CD4-positive, alpha-beta T cell treated with Interleukin-4 for 4 hours (primary cell): ENCODE measurements around the gene SLC25A29.
"Not testable (repeated sequence)": the region's sequence is repeated elsewhere in the genome, so short reads cannot be mapped to it uniquely, and the experiment has no call there.

Experiments
- DNase-seq: peaks from one replicate; pipeline ENCODE4 v3.0.0-alpha.2; 2020

SLC25A29 gene

DNA sequence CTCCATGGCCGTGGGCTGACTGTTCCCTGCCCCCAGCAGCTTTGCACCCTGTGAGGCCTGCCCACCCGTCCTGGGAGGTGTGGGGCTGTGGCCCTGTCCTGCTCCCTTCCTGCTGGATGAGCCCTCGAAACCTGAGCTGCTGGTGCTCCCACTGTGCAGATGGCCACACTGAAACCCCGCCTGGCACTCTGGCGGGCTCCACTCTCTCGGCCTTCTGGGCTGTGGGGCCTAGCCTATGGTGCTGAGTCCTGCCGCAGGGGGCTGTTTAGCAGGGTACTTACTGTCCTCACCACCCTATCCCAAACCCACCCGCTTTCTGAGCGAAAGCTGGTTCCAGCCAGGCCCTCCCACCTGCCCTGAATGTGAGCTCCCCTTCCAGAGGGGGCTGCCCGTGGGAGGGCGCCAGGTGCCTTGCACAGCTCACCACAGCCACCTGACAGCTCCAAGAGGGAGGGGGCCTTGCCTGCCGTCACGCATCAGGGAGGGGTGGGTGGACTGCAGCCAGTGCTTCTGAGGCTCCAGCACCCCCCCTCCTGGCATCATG, 24.2 kb upstream of the SLC25A29 start:
- no peak for DNase-seq

DNA sequence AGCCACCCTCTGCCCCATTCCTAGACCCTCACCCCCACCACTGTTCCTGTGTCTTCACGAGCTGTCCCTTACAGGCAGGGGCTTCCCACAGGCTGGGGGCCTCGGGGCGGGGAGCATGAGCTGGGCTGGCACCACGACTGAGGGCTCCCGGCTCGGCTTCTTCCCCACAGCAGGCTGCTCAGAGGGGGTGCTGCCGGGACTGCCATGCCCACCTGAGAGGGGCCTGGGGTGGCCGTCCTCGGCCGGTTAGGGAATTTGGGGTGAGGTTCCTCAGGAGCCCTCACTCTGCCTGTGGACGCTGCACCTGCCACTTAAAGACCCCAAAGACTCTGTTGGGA, 23.7 kb upstream of the SLC25A29 start:
- DNase-seq: no peak

DNA sequence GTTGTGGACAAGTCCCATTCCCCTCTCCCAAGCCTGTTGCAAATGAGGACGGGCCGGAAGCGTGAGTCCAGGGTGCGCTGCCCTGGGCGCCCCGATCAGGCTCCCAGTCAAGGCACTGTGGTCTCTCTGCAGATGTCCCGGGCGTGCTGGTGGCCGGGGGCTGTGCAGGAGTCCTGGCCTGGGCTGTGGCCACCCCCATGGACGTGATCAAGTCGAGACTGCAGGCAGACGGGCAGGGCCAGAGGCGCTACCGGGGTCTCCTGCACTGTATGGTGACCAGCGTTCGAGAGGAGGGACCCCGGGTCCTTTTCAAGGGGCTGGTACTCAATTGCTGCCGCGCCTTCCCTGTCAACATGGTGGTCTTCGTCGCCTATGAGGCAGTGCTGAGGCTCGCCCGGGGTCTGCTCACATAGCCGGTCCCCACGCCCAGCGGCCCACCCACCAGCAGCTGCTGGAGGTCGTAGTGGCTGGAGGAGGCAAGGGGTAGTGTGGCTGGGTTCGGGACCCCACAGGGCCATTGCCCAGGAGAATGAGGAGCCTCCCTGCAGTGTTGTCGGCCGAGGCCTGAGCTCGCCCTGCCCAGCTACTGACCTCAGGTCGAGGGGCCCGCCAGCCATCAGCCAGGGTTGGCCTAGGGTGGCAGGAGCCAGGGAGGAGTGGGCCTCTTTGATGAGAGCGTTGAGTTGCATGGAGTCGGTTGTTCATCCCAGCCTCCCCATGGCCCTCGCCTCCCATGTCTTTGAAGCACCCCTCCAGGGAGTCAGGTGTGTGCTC, 23.2 kb upstream of the SLC25A29 start:
- DNase-seq: no peak

DNA sequence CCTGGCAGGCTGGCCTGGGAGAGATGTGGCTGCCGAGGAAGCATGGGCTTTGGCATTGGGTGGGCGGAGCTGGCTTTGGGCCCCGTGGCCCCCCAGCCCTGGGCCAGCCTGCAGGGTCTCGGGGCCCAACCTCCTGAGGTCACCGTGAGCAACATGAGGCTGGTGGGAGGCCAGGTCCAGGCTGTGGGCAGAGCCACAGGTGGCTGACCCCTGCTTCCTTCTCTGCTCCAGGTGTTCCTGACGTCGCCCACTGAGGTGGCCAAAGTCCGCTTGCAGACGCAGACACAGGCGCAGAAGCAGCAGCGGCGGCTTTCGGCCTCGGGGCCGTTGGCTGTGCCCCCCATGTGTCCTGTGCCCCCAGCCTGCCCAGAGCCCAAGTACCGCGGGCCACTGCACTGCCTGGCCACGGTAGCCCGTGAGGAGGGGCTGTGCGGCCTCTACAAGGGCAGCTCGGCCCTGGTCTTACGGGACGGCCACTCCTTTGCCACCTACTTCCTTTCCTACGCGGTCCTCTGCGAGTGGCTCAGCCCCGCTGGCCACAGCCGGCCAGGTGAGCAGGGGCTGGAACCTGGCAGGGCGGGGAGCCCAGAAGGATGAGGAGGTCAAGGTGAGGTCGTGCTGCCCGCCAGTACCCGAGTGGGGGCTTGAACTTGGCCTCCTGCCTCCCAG, 22.4 kb upstream of the SLC25A29 start:
- no peak for DNase-seq

DNA sequence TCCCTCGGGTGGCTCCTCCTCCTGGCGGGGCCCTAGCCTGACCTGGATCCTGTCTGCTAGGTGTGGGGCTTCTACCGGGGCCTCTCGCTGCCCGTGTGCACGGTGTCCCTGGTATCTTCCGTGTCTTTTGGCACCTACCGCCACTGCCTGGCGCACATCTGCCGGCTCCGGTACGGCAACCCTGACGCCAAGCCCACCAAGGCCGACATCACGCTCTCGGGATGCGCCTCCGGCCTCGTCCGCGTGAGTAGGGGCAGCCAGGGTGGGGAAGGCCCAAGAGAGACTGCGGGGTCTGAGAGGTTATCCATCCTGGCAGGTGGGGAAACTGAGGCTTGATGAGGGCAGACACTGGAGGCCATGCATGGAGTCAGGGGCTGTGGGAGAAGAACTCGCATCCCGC, 20.9 kb upstream of the SLC25A29 start:
- no peak for DNase-seq

DNA sequence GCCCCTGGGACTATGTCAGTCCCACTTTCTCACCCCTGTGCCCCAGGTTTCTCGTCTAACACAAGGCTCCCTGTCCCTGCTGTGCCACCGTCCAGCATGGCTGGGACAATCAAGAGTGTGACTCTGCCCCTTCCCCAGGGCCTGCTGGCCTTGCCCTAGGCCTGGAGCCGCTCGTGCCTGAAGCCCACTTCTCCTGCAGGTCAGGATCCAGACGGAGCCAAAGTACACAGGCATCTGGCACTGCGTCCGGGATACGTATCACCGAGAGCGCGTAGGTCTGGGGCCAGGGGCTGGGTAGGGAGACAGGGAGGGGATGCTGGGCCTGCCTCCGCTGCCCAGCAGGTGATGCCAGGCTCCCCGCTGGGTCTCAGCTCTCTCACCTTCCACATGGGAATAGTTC, 19.7 kb upstream of the SLC25A29 start:
- DNase-seq: no peak

DNA sequence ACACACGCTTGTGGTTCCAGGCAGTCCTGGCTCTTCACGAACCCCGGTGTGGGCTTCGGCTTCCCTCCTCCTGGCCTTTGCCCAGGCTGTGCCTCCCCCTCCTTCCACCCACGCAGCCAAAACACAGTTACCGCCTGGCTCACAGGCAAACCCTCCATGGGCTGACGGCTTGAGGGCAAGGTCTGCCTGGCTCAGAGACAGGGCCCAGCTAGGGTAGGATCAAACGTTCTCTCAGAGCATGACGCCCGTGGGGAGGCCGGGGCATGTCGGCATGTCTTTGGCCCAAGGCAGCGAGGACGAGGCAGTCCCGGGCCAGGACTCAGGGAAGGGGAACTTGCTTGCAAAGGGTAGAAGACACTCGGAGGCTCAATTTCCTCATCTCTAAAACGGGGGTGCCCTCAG, 19.0 kb upstream of the SLC25A29 start:
- DNase-seq: no peak

DNA sequence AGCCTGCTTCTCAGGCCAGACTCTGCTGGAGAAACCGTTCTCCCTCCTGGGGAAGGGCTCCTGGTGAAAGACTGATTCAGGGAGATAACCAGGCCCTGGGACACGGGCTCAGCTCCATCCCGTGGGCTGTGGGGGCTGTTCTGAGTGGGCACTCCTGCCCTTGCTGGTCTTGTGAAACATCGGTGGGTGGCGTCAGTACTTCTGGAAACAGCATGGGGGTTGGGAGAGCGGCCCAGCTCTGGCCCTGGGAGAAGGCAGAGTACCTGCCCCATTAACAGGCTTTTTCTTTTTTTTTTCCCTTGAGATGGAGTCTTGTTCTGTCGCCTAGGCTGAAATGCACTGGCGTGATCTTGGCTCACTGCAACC, 17.7 kb upstream of the SLC25A29 start:
- no peak for DNase-seq

DNA sequence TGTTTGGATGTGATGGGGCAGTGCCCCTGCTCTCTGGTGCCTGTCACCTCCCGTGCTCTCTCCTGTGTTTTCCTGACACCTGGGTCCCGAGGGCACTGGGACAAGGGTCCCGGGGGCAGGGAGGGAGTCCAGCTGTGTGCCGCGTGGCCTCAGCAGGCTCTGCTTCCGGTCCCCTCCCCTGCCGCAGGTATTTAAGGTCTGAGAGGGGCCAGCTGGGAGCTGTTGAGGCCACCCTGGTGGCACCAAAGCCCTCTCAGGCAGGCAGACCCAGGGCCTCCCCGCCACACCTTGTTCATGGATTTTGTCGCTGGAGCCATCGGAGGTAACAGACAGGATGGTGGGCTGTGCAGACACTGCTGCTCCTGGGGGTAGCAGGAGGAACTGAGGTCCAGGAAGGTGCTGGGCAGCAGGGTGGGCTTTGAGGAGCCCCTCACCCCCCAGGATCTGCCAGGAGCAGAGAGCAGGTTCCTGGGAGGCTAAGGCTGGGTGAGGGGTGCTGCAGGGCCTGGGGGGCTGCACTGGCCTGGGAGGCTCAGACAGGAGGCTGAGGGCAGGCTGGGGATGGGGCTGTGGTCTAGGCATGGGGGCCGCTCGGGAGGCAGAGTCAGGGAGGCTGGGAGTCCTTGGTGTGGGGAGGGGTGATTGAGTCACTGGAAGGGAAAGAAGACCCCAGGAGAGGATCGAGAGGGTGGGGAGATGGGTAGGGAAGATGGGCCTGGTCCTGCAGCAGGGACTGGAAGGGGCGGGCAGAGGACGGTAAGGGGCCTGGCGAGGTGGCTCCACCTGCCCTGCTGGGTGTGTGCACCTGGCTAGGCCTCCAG, 17.1 kb upstream of the SLC25A29 start, which contains the start of gene SLC25A47:
Gene SLC25A47, plus strand, starts transcription at position 219 of the 821 bp plus-strand sequence. Its CDS starts 76 bp downstream, at position 295.
- no peak for DNase-seq

DNA sequence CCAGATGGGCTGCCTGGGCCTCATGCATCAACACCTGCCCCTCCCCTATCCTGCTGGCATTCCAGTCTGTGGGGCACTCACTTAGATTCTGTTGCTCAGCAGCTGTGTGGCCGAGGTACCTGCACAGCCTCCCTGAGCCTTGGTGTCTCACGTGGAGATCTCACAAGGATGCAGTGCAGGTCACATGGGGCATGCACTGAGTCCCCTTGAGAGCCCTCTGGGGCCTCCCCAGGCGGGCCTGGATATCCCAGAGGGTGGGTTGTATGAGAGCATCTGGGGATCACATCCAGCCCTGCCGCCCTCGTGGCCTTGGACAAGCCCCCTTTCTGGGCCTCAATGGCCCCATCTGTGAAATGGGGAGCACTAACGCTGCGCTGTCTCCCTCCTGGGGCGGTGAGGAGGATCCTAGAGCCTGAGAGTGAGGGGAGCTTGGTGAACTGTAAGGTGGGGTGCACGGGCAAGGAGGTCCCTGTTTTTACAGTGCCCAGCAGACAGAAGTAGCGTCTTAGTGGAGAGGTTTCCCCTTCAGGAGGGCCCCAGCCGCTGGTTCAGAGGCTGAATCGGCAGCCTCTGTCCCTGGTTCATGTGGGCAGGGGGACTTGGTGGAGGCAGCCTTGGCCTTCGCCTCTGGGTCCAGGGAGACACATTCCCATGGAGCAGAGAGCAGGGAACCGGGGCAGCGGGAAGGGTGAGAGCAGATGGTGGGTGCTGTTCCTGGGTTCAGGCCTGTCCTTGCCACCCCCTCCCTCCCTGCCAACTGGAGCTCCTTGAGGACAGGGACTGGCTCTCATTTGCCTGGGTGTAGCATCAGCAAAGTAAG, 16.1 kb upstream of the SLC25A29 start:
- no peak for DNase-seq

DNA sequence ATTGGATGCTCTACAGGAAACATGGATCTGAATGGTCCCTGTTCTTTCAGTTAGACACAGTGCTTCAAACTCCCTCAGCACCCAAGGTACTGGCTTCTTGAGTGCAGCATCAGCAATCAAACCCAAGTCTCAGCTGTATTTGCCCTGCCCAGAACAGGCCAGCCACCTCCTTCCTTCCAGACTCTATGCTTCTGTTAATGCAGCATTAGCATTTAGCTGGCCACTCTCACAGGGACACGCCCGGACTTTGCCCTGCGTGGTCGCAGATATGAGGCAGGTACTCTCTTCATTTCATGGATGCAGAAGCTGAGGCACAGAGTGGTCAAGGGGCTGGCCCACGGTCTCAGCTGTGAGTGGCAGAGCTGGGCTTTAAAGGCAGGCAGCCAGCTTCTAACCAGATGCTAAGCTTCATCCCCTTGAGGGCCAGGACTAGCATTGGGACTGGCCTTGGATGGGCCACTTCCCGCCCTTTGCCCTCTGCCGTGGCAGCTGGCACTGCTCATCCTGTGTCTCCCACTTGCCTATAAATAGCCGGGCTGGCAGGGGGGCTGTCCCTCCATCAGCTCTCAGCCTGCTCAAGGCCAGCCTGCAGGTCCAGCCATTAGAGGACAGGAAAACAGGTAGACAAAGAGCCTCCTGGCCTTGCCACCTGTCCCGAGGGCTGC, 15.4 kb upstream of the SLC25A29 start:
- no peak for DNase-seq

DNA sequence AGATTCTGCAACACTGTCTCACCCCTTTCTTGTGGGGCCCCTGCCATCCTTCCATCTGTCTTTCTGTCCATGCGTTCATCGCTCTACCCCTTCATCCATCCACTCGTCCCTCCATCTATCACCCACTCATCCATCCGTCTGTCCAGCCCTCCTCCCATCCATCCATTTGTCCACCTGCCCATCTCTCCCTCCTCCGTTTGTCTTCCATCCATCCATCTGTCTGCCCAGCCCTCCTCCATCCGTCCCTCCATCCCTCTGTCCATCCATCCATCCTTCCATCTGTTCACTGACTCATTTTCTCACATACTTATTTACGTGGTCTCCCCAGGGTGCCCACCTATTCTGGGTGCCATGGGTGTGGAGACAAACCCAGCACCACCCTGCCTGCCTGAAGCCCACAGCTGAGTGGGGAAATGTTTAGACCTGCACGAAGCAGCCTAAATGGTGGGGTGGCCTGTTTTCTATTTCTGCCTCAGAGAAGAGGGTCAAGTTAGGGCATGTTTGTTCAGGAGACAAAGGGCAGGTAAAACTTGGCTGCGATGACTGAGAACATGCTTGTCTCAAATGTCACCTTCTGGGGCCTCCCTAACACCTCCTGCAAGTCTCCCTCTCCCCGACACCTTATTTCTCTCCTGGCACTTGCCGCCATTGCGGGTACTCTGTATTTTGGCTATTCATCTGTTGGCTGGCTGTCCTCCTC, 14.1 kb upstream of the SLC25A29 start:
- DNase-seq: no peak

DNA sequence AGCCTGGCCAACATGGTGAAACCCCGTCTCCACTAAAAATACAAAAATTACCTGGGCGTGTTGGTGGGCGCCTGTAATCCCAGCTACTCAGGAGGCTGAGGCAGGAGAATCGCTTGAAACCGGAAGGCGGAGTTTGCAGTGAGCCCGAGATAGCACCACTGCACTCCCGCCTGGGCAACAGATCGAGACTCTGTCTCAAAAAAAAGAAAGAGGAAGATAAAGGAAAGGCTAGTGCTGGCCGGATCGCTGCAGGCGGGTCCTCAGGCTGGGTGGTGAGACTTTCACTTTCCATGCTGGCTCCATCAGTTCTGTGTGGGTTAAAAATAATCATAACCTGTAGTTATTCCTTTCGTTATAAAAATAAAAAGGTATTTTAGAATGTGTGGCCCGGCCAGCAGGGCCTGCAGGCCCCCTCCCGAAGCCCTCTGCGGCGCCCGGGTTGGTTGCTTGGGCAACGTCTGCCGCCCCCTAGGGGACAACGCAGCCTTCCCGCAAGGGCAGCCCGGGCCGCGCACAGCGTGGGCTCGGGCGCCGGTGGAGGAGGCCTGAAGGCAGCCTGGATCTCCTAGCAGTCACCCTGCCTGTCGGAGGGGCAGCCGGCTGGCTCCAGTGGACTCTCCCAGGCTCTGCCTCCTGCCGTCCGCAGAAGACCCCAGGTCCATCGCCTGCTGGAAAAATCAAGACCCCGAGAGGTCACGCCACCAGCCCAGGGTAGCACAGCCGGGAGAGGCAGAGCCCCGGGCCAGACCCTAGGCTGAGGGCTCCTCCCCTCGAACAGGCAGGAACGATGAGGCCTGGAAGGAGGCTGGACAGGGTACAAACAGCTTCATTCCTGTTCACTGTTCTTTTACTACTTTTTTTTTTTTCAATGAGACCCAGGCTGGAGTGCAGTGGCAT, 11.9 kb upstream of the SLC25A29 start:
- DNase-seq: peak; percentile 63

DNA sequence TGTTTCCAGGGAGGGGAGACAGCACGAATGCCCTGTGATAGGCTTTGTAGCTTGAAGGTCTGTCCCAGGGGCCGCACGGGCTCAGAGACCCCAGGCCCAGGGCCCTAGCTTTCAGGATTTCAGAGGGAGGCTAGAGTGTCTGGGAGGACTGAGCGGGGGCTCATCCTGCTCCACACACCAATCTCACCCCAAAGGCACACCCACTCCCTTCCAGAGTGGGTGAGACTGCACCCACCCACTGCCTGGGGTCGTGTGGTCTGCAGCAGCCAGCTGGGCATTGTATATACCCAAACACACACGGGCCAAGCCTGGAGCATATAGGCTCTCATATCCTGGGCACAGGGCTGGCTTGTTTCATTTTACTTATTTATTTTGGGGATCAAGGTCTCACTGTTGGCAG, 11.1 kb upstream of the SLC25A29 start:
- DNase-seq: no peak

DNA sequence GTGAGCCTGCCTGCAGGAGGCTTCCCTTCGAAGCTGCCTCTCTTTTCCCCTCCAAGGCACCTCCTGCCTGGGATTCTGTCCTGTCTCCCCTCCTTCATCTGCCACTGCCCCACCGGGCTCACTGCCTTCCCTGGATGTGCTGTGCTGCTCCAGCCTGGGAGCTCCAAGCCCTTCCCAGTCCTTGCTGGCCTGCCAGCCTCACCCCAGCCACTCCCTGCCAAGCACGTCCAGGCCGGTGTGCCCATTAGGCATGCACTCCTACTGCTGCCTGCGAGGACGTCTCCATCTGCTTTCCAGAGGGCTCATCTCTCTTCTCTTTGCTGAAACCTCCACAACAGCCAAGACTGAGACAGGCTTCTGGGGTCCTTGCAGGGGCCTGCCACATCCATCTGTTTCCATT, 8.5 kb upstream of the SLC25A29 start:
- no peak for DNase-seq

DNA sequence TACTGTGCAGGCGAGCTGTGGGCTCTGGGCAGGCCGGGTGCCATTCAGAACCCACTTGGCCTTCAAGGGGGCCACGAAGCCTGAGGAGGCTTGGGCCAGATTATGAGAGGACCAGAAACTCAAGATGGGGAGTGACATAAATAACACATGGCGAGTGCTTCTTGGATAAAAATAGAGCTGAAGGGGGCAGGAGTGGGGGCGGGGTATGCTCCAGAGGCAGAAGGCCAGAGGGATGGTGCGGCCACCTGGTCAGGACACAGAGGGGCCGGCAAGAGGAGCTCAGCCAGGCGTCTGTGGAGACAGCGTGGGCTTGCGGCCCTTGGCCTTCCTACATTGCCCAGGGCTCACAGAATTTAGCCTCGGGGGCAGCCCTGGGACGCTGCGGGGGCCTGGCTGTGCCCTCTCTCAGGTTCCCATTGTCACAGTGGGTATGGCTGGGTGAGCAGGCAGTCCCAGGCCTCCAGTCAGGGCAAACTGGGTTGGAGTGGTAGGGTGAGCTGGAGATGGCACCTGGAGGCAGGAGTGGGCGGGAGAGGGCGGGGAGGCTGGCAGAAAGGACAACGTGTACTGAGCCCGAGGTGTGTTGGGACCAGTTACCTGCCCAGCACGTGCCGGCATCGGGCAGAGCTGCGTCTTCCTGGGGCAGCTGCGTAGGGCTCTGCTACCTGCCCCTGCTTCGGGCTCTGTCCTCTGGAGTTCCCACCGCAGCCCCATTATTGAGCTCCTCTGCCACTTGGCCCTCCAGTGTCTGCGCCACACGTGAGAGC, 7.4 kb upstream of the SLC25A29 start:
- no peak for DNase-seq

DNA sequence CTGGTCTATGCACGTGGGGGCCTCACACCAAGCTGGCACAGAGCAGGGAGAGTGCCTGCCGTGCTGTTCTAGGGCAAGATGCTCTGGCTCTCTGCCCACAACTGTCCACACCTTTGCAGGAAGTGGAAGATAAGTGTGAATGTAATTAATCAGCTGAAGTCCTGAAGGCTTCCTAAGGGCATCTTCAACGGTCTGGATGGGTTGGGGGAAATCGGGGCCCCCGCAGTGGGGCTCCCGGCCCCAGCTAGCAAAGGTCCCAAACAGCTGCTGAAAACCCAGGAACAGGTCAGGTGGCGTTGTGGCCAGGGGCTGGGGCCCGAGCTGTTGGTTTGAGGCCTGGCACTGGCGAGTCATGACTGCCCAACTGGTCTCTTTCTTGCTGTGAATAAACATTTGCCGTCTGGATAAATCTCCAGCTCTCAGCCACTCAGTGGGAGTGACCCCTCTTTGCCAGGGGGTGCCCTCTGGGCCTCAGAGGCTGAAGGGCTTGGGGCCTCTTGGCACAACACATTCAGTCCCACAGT, 6.7 kb upstream of the SLC25A29 start:
- no peak for DNase-seq

DNA sequence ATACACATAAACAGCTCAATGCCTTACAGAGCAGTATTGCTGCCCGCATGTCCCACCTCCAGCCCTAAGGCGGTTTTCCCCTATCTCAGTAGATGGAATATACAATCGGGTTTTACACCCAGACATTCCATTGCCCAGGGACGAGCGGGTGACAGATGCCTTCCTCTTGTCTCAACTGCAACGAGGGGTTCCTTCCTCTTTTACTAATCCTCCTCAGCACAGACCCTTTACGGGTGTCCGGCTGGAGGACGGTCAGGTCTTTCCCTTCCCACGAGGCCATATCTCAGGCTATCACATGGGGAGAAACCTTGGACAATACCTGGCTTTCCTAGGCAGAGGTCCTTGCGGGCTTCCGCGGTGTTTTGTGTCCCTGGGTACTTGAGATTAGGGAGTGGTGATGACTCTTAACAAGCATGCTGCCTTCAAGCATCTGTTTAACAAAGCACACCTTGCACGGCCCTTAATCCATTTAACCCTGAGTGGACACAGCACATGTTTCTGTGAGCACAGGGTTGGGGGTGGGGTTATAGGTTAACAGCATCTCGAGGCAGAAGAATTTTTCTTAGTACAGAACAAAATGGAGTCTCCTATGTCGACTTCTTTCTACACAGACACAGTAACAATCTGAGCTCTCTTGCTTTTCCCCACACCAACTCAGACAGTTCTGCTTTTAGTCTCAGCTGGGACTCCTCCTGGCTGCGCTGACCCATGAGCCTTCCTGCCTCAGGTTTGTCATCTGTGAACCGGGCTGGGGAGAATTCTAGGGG, 6.0 kb upstream of the SLC25A29 start:
- not testable (repeated sequence) for DNase-seq
